GM19023 (cell line): ENCODE data around the gene RAP1GAP2.

Experiments
- ATAC-seq: cut with Tn5 transposase; IDR thresholded peaks from one replicate; pipeline ENCODE4 v1.9.1; 2021; ENCODE audit warnings: mild to moderate bottlenecking, moderate library complexity; ENCODE audit not compliant: unreplicated experiment

The RAP1GAP2 gene

DNA sequence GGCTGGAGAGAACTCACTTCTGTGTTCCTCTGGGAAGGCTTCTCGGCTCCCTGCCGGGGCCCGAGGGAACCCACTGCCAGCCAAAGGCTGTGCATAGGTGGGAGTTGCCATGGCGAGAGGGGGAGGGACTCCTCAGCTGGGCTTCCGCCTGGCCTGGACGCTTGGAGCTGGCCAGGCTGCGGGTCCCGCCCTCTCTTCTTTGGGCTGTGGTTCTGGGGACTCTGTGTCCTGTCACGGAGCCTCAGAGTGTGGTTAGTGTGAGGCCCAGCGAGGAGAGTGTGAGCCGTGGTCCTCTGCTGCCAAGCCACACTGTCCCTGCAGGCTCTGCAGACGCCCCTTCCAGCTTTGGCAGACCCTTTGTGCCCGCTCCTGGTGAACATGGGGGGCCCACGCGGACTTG is 144.1 kb downstream of the RAP1GAP2 start:
- no peak for ATAC-seq

DNA sequence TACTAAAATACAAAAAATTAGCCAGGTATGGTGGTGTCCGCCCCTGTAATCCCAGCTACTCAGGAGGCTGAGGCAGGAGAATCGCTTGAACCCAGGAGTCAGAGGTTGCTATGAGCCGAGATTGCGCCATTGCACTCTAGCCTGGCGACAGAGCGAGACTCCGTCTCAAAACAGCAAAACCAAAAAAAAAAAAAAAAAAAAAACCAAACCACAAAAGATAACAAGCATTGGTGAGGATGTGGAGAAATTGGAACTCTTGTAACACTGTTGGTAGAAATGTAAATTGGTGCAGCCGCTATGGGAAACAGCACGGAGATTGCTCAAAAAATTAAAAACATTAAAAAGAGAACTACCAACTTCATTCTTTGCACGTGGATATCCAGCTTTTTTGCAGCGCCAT is 147.7 kb downstream of the RAP1GAP2 start:
- no peak for ATAC-seq

DNA sequence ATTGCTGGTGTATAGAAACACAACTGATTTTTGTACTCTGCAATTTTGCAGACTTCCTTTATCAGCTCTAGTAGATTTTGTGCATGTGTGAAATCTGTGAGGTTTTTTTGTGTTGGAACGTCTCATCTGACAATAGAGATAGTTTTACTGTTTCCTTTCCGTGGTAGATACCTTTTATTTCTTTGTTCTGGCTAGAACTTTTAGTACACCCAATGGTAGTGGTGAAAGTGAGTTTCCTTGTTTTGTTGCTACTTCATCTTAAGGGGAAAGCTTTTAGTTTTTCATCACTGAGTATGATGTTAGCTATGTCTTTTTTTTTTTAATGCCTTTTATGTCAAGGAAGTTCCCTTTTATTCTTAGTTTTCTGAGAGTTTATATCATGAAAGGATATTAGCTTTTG is 149.1 kb downstream of the RAP1GAP2 start:
- ATAC-seq = no peak

DNA sequence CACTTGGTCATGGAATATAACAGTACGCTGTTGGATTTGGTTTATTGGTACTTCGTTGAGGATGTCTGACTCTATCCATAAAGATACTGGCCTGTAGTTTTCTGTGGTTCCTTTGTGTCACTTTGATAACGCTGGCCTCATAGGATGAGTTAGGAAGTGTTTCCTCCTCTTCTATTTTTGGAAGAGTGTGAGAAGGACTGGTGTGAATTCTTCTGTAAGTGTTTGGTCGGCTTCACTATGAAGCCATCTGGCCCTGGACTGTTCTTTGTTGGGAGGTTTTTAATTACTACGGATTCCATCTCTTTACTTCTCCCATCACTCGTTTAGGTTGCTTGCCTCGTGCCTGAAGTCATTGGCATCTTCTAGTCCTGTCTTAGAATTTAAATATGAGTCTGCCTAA is 149.9 kb downstream of the RAP1GAP2 start:
- ATAC-seq = no peak

DNA sequence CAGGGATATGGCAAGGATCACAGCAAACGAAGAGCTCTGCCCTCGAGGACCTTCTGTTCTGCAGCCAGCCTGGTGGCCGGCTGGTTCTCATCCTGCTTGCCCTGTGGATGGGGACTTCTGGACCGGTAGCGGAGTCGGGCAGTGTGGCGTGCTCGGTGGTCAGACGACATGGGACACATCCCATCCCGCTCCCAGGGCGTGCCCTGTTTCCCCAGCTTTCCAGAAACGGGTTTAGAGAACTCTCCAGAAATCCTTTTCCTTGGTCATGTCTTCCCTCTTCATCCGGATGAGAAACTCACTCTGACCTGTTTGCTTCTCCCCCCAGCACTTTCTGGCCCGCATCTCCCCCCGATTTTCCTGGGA is 151.3 kb downstream of the RAP1GAP2 start:
- no peak for ATAC-seq

DNA sequence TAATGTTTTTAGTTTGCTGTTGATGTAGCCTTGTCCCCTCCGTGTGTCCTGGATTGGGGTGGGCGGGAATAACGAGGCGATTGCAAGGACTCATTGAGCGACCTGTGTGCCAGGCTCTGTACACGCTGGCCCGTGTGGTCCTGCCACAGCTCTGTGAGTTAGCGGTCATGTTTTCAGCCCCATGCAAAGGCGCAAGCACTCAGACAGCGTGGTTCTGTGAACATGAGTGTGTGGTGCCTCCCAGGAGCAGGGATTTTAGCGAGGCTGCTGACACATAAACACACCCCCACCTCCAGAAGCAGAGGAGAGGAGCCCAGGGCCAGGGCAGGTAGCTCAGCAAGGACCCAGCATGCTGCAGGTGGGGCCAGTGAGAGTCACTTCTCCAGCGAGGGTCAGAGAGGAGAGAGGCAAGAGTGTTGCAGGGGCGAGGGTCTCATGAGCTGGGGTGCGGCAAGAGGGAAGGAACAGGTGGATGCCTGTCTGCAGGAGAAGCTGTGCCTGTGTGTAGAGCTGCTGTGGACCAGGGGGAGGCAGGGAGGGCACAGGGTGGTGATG is 151.8 kb downstream of the RAP1GAP2 start:
- ATAC-seq = no peak

DNA sequence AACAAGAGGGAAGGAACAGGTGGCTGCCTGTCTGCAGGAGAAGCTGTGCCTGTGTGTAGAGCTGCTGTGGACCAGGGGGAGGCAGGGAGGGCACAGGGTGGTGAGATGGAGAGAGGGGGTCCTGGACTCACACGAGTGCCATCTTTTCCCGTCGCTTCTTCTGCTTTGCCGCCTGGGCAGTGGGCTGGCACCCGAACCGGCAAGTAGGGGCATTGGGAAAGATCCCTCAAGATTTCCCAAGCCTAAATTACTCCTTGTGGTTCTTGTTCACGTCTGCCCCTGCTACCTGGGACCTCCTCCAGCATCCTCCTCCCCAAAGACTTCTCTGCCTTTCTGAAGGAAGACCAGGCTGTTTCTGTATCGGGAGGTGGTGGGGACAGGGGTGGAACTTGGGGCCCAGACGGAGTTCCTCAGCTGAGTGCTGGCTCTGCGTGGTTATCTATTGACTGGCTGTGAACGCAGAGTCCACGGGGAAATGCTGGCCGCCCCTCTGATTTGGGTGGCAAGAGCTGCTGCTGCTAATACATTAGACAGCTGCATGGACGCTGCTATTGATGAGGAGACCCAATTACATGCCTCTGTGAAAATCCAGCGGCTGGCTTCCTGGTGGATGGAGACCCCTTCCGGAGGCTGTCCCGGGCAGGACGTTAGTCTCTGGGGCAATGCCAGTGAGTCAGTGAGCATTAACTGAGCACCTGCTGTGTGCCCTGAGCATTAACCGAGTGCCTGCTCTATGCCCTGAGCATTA is 152.7 kb downstream of the RAP1GAP2 start:
- no peak for ATAC-seq

DNA sequence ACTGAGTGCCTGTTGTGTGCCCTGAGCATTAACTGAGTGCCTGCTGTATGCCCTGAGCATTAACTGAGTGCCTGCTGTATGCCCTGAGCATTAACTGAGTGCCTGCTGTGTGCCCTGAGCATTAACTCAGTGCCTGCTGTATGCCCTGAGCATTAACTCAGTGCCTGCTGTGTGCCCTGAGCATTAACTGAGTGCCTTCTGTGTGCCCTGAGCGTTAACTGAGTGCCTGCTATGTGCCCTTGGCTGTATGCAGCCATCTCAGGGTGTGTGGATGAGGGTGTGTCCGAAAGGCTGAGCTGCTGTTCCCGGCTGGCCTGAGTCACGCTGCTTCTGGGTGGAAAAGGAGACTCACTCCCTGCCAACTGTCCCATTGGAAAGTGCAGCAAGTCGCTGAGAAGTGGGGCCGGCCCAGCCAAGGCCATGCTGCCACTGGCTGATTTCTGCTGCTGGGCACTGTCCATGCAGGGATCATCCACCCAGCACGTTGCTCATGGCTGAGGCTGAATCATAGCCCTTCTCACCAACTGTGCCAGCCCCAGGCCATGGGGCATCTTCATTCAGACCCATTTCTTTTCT is 153.3 kb downstream of the RAP1GAP2 start:
- no peak for ATAC-seq

DNA sequence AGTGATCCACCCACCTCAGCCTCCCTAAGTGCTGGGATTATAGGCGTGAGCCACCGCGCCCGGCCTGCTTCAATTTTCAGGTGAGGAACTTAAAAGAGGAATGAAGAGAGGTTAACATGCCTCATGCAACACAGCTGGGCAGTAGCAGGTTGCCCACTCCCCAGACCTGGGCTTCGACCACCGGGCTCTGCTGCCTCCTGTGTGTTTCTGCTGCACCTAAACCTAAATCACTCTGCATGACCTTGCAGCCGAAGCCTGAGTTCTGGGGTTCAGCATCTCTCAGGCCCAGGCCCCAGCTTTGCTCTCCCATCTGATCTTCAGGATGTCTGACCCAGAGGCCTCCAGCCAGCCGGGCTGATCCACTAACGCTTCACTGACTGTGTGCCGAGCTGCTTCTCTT is 154.6 kb downstream of the RAP1GAP2 start:
- no peak for ATAC-seq

DNA sequence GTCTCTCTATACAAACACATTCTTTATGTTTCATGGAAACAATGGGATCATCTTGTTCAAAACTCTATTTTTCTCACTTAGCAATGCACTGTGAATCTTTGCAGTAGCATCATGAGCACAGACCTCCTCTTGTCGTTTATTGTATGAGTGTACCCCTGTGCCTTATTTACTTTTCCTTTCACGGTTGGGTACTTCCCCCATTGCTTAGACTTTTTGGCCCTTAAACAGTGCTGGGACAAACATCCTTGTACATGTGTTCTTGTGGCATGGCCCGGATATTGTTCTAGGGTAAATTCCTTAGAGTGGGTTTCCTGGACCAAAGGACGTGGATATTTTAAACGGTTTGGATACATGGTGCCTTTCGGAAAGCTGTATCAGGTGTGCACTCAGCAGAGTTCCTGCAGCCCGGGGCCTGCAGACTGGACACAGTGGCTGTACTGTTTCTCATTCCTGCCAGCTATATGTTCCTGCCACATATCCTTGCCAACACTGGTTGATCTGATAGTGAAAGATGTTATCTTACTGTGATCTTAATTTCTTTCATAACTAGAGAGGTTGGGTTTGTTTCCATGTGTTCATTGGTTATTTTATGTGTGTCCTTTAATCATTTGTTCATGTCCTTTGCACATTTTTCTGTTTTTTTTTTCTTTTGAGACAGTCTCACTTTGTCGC is 156.1 kb downstream of the RAP1GAP2 start:
- no peak for ATAC-seq

DNA sequence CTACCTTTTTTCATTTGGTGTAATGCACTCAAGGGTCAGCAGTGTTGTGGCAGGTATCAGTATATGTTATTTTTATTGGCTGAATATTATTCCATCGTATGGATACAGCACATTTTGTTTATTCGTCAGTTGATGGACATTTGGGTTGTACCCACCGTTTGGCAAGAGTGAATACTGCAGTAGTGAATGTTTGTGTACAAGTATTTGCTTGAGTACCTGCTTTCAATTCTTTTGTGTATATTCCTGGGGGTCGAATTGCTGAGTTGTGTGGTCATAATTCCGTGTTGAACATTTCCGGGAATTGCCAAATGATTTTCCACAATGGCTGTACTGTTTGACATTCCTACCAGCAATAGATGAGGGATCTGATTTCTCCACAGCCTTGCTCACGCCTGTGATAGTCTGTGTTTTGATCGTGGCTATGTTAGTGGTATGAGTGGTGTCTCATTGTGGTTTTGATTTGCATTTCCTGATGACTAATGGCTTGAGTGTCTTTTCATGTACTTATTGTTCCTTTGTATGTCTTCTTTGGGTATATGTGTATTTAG is 158.7 kb downstream of the RAP1GAP2 start:
- ATAC-seq = no peak

DNA sequence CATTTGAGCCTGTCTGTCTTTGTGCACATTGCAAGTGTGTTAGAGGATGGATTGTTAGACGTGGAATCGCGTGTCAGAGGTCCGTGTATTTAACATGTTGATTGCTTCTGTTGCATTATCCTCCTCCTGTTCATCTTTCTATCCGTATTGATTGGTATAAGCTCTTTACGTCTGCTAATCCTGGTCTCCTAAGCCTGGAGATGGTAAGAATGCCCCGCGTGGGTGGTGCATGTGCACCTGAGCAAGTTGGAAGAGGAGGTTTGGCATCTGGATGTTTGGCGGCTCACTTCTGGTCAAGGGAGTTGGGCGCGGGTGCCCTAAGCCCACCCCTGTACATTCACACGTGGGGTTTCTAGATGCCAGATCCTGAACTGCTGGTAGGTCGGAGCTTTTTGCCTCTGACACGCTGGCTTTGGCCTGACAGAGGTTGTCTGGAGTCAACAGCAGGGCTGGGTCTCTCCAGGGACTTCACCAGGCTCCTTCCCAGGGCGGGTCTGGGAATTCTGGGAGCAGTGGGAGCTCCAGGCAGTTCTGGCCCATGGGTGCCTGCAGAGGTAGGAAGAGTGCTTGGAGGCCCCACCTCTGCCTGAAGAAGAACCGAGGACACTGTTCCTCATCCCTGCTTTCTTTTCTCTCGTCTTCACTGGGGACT is 159.8 kb downstream of the RAP1GAP2 start:
- ATAC-seq = no peak

DNA sequence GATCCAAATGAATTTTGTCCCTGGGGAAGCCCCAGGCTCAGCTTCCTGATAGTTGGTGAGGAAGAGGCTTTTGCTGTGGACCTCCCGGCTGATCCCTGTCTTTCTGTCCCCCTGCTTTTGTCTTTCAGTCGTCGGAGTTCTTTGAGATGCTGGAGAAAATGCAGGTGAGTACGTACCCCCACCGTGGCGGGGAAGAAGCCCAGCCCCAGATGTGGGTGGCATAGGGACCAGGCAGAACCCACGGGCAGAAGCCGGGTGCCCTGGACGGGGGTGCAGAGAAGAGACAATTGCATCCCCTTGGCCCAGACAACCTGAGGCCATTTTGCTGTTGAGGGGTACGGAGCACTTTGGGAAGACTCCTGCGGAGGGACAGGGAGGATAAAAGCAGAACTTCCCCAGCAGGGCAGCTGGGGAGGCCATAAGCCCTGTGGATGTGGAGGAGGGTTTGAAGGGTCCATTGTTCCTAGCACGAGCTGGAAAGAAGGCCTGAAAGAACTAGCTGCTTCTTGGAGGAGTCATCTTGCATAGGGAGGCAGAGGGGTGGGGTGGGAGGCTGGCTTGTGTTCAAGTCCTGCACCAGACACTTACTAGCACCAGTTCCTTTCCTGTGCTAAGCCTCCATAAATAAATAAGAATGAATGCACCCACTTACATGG is 161.5 kb downstream of the RAP1GAP2 start:
- no peak for ATAC-seq

DNA sequence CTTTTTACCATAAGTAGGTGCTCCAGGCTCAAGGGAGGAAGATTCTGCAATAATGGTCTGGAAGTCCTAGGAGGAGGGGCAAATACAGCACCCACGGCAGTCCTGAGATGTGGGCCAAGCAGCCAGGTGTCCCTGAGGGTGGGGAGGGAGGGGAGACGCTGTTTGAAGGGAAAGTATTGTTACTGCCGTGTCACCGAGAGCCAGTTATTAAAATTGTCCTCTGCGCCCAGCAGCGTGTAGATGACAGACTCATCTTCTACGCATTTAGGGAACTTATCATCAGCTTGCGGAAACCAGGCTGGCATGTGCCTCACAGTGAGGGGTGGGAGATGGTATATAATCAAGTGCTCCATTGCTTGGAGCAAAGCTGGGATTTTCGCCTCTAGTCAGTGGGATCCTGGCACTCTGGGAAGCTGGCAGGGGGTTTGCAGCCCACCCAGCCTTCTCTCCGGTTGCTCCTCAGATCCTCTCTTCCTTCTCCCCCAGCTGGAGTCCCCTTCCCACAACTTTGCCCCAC is 162.5 kb downstream of the RAP1GAP2 start:
- no peak for ATAC-seq

DNA sequence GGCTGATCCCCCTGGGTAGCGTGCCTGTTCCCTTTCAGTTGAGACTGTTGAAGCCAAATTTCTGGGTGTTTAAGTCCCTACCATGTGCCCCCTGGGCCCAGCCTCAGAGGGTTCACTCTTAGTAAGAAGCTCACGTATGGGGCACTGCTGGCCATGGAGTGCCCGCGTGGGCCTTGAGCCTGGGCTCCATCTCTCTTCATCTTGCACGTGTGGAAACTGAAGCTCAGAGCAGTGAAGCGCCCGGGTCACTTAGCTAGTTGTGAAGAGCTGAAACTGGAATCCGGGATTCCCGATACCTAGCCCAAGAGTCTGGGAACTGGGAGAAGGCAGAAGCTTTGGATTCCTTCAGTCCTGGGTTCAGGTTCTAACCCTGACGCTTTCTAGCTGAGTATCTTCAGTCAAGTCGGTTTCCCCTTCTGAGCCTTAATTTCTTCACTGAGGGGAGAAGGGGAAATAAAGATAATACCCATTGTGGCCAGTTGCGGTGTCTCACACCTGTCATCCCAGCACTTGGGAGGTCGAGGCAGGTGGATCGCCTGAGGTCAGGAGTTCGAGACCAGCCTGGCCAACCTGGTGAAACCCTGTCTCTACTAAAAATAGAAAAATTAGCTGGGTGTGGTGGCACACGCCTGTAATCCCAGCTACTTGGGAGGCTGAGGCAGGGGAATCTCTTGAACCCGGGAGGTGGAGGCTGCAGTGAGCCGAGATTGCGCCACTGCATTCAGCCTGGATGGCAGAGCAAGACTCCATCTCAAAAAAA is 163.3 kb downstream of the RAP1GAP2 start:
- ATAC-seq = no peak

DNA sequence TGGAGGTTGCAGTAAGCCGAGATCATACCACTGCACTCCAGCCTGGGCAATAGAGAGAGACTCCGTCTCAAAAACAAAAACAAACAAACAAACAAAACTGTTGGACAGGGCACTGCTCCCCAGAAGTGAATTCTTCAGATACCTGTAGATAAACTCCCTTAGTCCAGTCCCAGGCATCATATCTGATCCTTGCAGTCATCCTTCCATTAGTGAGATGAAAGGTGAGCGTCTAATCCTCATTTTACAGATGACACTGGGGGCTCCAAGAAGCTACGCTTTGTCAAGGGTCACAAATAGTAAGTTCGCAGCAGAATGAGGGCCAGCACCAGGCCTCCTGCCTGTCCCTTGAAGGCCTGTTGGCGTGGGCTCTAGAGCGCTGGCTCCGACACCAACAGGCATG is 165.2 kb downstream of the RAP1GAP2 start:
- no peak for ATAC-seq

DNA sequence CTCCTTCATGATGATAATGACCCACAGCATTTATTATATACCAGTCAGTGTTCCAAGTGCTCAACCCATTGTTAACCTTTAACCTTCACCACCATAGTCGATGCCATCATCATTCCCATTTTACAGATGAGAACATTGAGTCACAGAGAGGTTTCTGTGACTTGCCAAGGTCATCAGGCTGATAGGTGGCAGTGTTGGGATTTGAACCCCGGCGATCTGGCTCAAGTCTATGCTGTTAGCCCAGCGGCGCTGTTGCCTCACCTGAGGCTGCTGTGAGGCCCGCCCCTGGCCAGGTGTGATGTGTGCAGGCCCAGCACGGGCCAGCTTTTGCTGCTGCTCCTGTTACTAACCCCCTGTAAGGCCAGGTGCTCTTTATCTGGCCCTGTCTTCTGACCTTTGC is 166.0 kb downstream of the RAP1GAP2 start:
- no peak for ATAC-seq

DNA sequence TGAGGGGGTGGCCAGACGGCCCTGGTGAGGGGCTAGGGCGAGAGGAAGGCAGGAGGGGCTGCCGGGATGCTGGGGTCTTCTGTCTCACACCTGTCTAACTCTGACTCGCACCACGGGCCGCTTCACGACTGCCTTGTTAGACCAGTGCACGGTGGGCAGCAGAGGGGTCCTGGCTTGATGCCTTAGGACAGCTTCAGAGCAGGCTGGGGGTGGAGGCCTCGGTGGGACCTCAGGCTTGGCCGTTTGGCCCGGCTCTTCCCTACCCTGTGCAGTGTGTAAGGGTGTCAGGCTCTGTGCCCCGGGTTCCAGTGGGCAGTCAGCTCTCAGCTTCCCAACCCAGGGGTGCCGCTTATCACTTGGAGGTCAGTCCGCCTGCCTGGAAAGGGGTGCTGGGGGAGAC is 166.5 kb downstream of the RAP1GAP2 start:
- ATAC-seq = no peak

DNA sequence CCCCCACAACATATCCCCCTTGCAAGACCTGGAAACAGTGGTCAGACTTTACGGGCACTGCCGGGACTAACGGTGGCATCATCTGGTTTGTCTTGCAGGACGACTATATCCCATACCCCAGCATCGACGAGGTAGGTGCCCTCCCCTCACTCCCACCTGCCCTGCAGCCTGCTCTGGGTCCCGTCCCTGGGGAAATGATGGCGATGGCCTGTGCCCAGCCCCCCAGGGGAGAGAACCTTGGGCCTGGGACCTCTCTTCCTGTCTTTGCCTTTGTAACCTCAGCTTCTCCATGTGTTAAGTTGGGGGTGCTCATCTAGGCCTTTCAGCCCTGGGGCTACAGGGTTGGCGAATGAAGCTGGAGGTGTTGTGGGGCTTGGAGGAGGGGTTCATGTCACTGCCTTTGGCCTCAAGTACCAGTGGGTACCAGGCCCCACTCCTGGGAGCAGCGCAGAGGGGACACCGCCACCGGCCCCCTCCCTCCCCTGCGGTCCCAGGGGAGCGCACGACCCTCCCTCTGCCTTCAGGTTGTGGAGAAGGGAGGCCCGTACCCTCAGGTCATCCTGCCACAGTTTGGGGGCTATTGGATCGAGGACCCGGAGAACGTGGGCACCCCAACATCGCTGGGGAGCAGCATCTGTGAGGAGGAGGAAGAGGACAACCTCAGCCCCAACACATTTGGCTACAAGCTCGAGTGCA is 167.2 kb downstream of the RAP1GAP2 start:
- no peak for ATAC-seq
